ENCODE results near the gene CYB5R4. TPM values are rescaled to one million over a fixed set of nuclear protein-coding genes. Genes with fewer than 3 reads are reported as not detected.

The CYB5R4 gene
- total RNA-seq, 1 experiment from 2014 or later, result 30.5 TPM

GRCh38 chr6:83984411-83984810 lies 124.9 kb downstream of the CYB5R4 start:
- no peak for DNase-seq (ENCODE audit: low spot score)

- DNase-seq (ENCODE audit: low spot score), result no peak
These were observed 125.8 kb downstream of the CYB5R4 start for GRCh38 chr6:83985308-83985713.

- no peak for DNase-seq (ENCODE audit: low spot score)
These were observed 126.2 kb downstream of the CYB5R4 start for GRCh38 chr6:83985715-83986114.

GRCh38 chr6:83998021-83998584 lies 138.6 kb downstream of the CYB5R4 start:
- no peak for DNase-seq (ENCODE audit: low spot score)

- DNase-seq (ENCODE audit: low spot score), result no peak
These were observed 141.6 kb downstream of the CYB5R4 start for GRCh38 chr6:84001119-84001518.

GRCh38 chr6:84002226-84002625 lies 142.7 kb downstream of the CYB5R4 start:
- no peak for DNase-seq (ENCODE audit: low spot score)

- no peak for DNase-seq (ENCODE audit: low spot score)
These were observed 143.6 kb downstream of the CYB5R4 start for GRCh38 chr6:84003131-84003530.

- DNase-seq (ENCODE audit: low spot score), result no peak
These were observed 144.2 kb downstream of the CYB5R4 start for GRCh38 chr6:84003654-84004053.

GRCh38 chr6:84007871-84008270 lies 148.4 kb downstream of the CYB5R4 start:
- no peak for DNase-seq (ENCODE audit: low spot score)

- no peak for DNase-seq (ENCODE audit: low spot score)
These were observed 153.9 kb downstream of the CYB5R4 start for GRCh38 chr6:84013354-84013753.

GRCh38 chr6:84013931-84014330 lies 154.4 kb downstream of the CYB5R4 start:
- DNase-seq (ENCODE audit: low spot score), result no peak

- DNase-seq (ENCODE audit: low spot score), result no peak
These were observed 156.5 kb downstream of the CYB5R4 start for GRCh38 chr6:84016029-84016428.

Other genes starting within 250 kb of the CYB5R4 start
- gene SNAP91, start 150.6 kb upstream of the CYB5R4 start, total RNA-seq (2014; rRNA removed; shearing (Covaris generic)), result not detected in 2 replicates
- not detected in 2 replicates for gene RIPPLY2, start 6.3 kb upstream of the CYB5R4 start, total RNA-seq (2014; rRNA removed; shearing (Covaris generic))
- gene MRAP2, start 174.1 kb downstream of the CYB5R4 start, total RNA-seq (2014; rRNA removed; shearing (Covaris generic)), result 0.86 and 1.1 TPM in 2 replicates